ENCODE data around the gene SLFN11.
"Not testable (repeated sequence)": the region's sequence is repeated elsewhere in the genome, so short reads cannot be mapped to it uniquely, and the experiment has no call there.

Gene SLFN11

DNA sequence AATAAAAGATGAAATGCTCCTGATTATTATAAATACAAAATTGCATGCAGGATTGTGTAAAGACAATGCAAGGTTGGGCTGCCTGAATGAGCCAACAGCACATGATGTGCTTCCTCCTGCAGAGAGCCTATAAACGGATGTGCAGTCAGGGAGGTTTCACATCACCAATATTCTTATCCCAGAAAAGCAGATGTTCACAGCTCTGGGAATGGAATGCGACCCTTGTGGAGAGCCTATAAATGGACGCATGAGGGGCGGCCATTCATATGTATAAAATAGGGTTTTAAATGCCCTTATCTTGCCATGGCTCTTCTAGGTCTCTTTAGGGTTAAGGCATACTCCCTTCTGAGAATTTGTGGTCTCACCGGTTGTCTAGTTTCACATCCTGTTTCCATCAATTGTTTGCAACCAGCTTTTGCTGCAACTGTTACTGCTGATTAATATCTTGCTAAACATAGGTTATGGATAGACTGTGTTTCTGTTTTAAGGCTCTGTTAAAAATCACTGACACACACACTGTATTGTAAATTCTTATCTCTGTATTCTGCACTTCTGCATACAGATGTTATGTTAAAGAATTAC lies 31.9 kb downstream of the SLFN11 start:
- no peak for TF ChIP-seq Cebpa-rat (IDR thresholded peaks at IDR 0.05)
- peaks cover 31% of the 10 kb centered on the region for H3K9me3 ChIP-seq
- peak overlapping the region; percentile 45; the same call in 1 of the 2 replicates for H3K4me3 ChIP-seq
- H3K27me3 ChIP-seq, result no peaks in the 10 kb centered on the region
- peaks cover 57% of the 10 kb centered on the region for H3K4me1 ChIP-seq
- 0 out of 2 replicates have a peak overlapping the region, but pooled peaks have one; percentile 8 for H3K9ac ChIP-seq
- peak overlapping the region; percentile 65 for H3K27ac ChIP-seq
- H4K20me1 ChIP-seq, result no peaks in the 10 kb centered on the region
- H3K36me3 ChIP-seq, result no peaks in the 10 kb centered on the region
- H3K4me2 ChIP-seq, result peak overlapping the region; percentile 75

DNA sequence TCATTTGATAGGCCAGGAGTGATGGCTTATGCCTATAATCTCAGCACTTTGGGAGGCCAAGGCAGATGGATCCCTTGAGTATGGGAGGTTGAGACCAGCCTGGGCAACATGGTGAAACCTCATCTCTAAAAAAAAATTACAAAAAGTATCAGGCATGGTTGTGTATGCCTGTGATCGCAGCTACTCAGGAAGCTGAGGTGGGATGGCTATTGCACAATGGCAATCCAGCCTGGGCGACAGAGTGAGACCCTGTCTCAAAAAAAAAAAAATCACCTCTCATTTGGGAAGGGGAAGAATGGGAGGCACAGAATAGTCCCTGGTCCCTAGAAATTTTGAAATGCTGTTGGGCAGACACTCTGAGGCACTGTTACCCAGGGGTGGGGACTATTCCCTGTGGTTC lies 35.2 kb downstream of the SLFN11 start:
- Histone ChIP-seq H3K9me3 (peaks cover 31% of the 10 kb centered on the region), H4K20me1 (no peaks in the 10 kb centered on the region), H3K4me2 (no peak overlapping the region), H3K36me3 (no peaks in the 10 kb centered on the region), H3K4me3 (no peak overlapping the region), H3K4me1 (peaks cover 36% of the 10 kb centered on the region), H3K9ac (no peak overlapping the region), H3K27me3 (no peaks in the 10 kb centered on the region), H3K27ac (no peak overlapping the region)
- TF ChIP-seq Cebpa-rat (IDR thresholded peaks at IDR 0.05), result 0 out of 2 replicates have a peak, but pooled peaks have one; percentile 59

DNA sequence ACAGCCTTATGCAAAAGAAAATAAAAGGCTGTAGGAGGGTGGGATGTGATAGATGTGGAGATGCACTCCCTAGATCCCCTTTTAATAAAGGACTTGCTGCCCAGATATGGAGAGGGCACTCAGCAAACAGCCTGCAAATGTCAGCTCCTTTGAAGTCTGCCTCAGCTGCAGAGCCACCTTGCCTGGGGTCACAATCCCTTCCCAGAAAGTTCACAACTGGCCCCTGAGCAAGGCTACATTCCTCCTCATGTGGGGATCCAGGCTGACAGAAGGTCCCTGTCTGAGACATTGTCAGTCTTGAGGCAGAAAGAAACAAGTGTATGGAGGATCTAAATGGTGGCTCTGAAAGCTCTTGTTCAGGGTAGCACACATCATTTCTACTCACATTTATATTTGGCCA lies 36.1 kb downstream of the SLFN11 start:
- no peak overlapping the region for H3K27ac ChIP-seq
- TF ChIP-seq Cebpa-rat (IDR thresholded peaks at IDR 0.05), result no peak
- no peak overlapping the region for H3K4me3 ChIP-seq
- H3K9me3 ChIP-seq, result peaks cover 24% of the 10 kb centered on the region
- H3K9ac ChIP-seq, result no peak overlapping the region
- H3K27me3 ChIP-seq, result no peaks in the 10 kb centered on the region
- H4K20me1 ChIP-seq, result no peaks in the 10 kb centered on the region
- H3K36me3 ChIP-seq, result no peaks in the 10 kb centered on the region
- no peak overlapping the region for H3K4me2 ChIP-seq
- peaks cover 27% of the 10 kb centered on the region for H3K4me1 ChIP-seq

DNA sequence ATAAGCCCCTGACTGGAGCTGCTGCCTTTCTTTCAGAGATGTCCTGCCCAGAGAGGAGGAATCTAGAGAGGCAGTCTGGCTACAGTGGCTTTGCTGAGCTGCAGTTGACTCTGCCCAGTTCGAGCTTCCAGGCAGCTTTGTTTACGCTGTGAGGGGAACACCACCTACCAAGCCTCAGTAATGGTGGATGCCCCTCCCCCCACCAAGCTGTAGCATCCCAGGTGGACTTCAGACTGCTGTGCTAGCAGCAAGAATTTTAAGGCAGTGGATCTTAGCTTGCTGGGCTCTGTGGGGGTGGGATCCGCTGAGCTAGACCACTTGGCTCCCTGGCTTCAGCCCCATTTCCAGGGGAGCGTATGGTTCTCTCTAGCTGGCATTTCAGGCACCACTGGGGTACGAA lies 39.8 kb downstream of the SLFN11 start:
- H3K9ac ChIP-seq, H3K4me3 ChIP-seq, H3K36me3 ChIP-seq, H3K27me3 ChIP-seq, H3K9me3 ChIP-seq, H4K20me1 ChIP-seq, H3K27ac ChIP-seq: not testable (repeated sequence)
- Histone ChIP-seq H3K4me1 (peaks cover 12% of the 10 kb centered on the region), H3K4me2 (peak overlapping the region; percentile 43)

DNA sequence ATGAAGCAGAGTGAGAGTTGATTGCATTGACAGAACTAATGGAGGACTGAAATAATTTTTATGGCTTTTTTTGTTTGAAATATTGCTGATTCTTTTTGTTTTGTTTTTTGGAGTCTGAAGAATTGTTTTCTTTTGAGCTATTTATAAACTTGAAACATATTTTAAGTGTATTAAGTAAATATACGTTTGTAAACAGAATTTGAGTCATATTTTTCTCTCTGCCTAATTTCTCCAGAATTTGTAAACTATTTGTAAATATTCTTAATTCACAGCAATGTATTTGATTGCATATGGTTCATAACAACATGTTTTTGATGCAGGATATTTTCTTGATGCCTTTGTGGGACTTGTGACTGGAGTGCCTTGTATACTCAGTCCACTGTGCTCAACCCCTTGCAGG lies 50.7 kb downstream of the SLFN11 start:
- Histone ChIP-seq H3K36me3 (peaks cover 9% of the 10 kb centered on the region; the same call in 1 of the 2 replicates), H3K4me2 (no peak overlapping the region), H3K9ac (no peak overlapping the region), H3K27ac (no peak overlapping the region), H3K4me3 (no peak overlapping the region), H3K4me1 (no peaks in the 10 kb centered on the region), H3K9me3 (peaks cover 46% of the 10 kb centered on the region), H4K20me1 (no peaks in the 10 kb centered on the region), H3K27me3 (no peaks in the 10 kb centered on the region)
- TF ChIP-seq Cebpa-rat (IDR thresholded peaks at IDR 0.05), result no peak

DNA sequence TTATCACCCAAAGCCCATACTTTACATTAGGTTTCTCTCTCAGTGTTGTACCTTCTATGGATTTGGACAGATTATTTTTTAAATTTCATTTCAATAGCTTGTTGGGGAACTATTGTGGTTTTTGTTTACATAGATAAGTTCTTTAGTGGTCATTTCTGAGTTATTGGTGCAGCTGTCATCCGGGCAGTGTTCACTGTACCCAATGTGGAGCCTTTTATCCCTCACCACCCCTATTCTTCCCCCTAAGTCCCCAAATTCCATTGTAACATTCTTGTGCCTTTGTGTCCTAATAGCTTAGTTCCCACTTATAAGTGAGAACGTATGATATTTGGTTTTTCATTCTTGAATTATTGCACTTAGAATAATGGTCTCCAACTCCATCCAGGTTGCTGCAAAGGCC lies 57.5 kb downstream of the SLFN11 start:
- Histone ChIP-seq H3K4me1 (peaks cover 24% of the 10 kb centered on the region), H3K27ac (no peak overlapping the region), H4K20me1 (no peaks in the 10 kb centered on the region), H3K36me3 (no peaks in the 10 kb centered on the region), H3K9ac (no peak overlapping the region), H3K4me2 (no peak overlapping the region), H3K4me3 (no peak overlapping the region), H3K27me3 (no peaks in the 10 kb centered on the region), H3K9me3 (0 out of 2 replicates have a peak, but pooled peaks cover under 1% of the 10 kb centered on the region)
- no peak for TF ChIP-seq Cebpa-rat (IDR thresholded peaks at IDR 0.05)

DNA sequence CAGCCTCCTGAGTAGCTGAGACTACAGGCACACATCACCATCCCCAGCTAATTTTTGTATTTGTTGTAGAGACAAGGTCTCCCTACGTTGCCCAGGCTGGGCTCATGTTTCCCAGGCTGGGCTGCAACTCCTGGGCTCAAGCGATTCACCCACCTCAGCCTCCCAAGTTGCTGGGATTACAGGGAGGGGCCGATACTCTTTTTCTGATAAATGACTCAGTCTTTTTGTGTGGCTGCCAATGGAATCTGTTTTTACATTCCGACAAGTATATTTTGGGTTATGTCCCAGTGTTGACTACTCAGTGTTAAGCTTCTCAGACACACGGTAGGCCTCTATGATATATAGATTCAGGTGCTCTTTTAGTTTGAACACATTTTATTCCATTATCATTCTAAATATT lies 58.1 kb downstream of the SLFN11 start:
- H3K4me2 ChIP-seq, result no peak overlapping the region
- TF ChIP-seq Cebpa-rat (IDR thresholded peaks at IDR 0.05), result no peak
- H3K27me3 ChIP-seq, result no peaks in the 10 kb centered on the region
- H3K36me3 ChIP-seq, result no peaks in the 10 kb centered on the region
- no peak overlapping the region for H3K9ac ChIP-seq
- no peaks in the 10 kb centered on the region for H3K9me3 ChIP-seq
- H3K4me1 ChIP-seq, result peaks cover 24% of the 10 kb centered on the region
- H3K4me3 ChIP-seq, result no peak overlapping the region
- no peak overlapping the region for H3K27ac ChIP-seq
- no peaks in the 10 kb centered on the region for H4K20me1 ChIP-seq

DNA sequence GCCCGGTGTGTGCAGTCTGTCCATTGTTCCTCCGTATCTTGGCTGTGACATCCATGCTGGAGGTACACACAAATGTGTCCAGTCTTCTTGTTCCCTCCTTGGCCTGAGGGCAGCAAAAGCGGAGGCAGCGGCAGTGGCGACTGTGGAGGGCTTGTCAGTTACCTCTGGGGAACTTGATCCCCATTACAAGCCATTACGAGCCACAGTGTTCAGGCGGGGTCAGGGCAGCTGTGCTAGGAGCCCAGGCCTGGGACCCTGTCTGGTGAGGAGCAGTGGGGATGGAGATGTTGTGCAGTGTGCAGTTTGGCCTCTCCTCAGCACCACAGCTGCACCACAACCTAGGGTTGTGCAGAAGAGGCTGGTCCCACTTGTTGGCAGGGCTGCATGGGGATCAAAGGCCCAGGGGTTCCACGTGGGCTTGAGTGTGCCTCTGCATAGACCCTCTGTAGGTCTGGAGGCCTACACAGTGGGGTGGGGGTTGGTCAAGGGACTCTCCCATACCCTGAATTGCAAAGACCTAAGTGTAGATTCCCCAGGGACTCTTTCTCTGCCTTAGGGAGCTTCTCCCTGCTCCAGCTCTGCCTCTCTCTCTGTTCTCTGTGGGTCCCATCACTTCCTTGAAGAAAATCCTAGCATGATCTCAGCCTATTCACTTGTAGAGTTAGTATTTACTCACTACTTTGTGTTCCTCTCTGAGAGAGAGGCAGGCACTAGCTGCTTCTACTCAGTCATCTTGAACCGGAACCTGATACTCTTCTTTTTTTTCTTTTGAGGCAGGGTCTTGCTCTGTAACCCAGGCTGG lies 58.8 kb downstream of the SLFN11 start:
- no peak for TF ChIP-seq Cebpa-rat (IDR thresholded peaks at IDR 0.05)
- Histone ChIP-seq H3K4me2 (peak overlapping the region; percentile 87), H3K27me3 (no peaks in the 10 kb centered on the region), H3K9me3 (no peaks in the 10 kb centered on the region), H3K27ac (no peak overlapping the region), H4K20me1 (no peaks in the 10 kb centered on the region), H3K4me3 (no peak overlapping the region), H3K9ac (no peak overlapping the region), H3K4me1 (peaks cover 24% of the 10 kb centered on the region), H3K36me3 (no peaks in the 10 kb centered on the region)

DNA sequence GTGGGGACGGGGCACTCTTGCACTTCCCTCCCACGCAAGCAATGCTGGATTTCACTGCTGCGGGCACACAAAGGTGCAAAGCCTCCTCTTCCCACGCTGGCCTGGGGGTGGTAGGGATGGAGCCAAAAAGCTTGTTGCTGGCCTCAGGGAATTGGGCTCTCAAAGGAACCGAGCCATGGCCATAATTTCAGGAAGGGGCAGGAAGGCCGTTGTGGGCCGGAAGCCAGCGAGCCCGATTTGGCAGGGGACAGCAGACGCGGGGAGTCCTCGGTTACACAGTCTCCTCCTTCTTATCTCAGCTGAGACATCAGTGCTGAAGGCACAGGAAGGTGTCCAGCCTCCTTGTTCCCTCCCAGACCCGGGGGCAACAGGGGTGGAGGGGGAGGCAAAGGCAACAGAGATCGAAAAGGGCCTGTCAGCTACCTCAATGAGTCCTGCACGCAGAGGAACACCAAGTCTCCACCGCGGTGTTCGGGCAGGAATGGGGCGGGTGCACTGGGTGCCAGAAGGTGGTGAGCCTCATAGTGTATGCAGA lies 59.5 kb downstream of the SLFN11 start:
- Histone ChIP-seq H3K27ac (no peak overlapping the region; the same call in 1 of the 2 replicates), H3K4me1 (peaks cover 24% of the 10 kb centered on the region), H3K9ac (peak overlapping the region; percentile 49), H3K36me3 (no peaks in the 10 kb centered on the region), H3K27me3 (no peaks in the 10 kb centered on the region), H3K9me3 (peaks cover 6% of the 10 kb centered on the region), H4K20me1 (no peaks in the 10 kb centered on the region), H3K4me3 (peak overlapping the region; percentile 61), H3K4me2 (peak overlapping the region; percentile 87)
- no peak for TF ChIP-seq Cebpa-rat (IDR thresholded peaks at IDR 0.05)

Measured in BLaER1 (cell line).